ENCODE data around the gene OSBPL6.
"Not testable (repeated sequence)": the region's sequence is repeated elsewhere in the genome, so short reads cannot be mapped to it uniquely, and the experiment has no call there.

The OSBPL6 gene

GRCh38 chr2:178159966-178160365 is 34.3 kb upstream of the OSBPL6 start:
- TF ChIP-seq CTCF (IDR thresholded peaks at IDR 0.05; ENCODE audit: low read depth, low read length), result no peak
- H3K4me3 ChIP-seq (ENCODE audit: low read depth, low read length), result no peak overlapping the region

- H3K4me3 ChIP-seq (ENCODE audit: low read depth, low read length), result no peak overlapping the region
- TF ChIP-seq CTCF (IDR thresholded peaks at IDR 0.05; ENCODE audit: low read depth, low read length), result no peak
Measured at GRCh38 chr2:178160601-178161000, 33.7 kb upstream of the OSBPL6 start.

GRCh38 chr2:178163395-178163794 is 30.9 kb upstream of the OSBPL6 start:
- 0 out of 2 replicates have a peak overlapping the region, but pooled peaks have one; percentile 23 for H3K4me3 ChIP-seq (ENCODE audit: low read depth, low read length)
- no peak for TF ChIP-seq CTCF (IDR thresholded peaks at IDR 0.05; ENCODE audit: low read depth, low read length)

GRCh38 chr2:178163911-178164310 is 30.4 kb upstream of the OSBPL6 start:
- no peak for TF ChIP-seq CTCF (IDR thresholded peaks at IDR 0.05; ENCODE audit: low read depth, low read length)
- no peak overlapping the region for H3K4me3 ChIP-seq (ENCODE audit: low read depth, low read length)

- no peak overlapping the region for H3K4me3 ChIP-seq (ENCODE audit: low read depth, low read length)
- TF ChIP-seq CTCF (IDR thresholded peaks at IDR 0.05; ENCODE audit: low read depth, low read length), result no peak
Measured at GRCh38 chr2:178173657-178174056, 20.7 kb upstream of the OSBPL6 start.

- H3K4me3 ChIP-seq (ENCODE audit: low read depth, low read length), result no peak overlapping the region
- TF ChIP-seq CTCF (IDR thresholded peaks at IDR 0.05; ENCODE audit: low read depth, low read length), result no peak
Measured at GRCh38 chr2:178177066-178177679, 17.1 kb upstream of the OSBPL6 start.

GRCh38 chr2:178180648-178181047 is 13.7 kb upstream of the OSBPL6 start:
- H3K4me3 ChIP-seq (ENCODE audit: low read depth, low read length), result not testable (repeated sequence)

- no peak for TF ChIP-seq CTCF (IDR thresholded peaks at IDR 0.05; ENCODE audit: low read depth, low read length)
Measured at GRCh38 chr2:178187861-178188260, 6.5 kb upstream of the OSBPL6 start.

More at GRCh38 chr2:178187861-178188260, 6.5 kb upstream of the OSBPL6 start:
- H3K4me3 ChIP-seq (ENCODE audit: low read depth, low read length), result no peak overlapping the region
